GM12873 (cell line): ENCODE measurements around the gene PARP15.

Experiments
- CTCF ChIP-seq: IDR thresholded peaks from 2 replicates; pipeline ENCODE4 v1.5.1; 2012; ENCODE audit warnings: low read depth, mild to moderate bottlenecking, moderate library complexity, low read length, control low read depth; ENCODE audit not compliant: insufficient read depth; ENCODE audit errors: missing control alignments

Gene PARP15

GRCh38 chr3:122681284-122681973, 104.0 kb downstream of the PARP15 start:
- no peak for TF ChIP-seq CTCF

DNA sequence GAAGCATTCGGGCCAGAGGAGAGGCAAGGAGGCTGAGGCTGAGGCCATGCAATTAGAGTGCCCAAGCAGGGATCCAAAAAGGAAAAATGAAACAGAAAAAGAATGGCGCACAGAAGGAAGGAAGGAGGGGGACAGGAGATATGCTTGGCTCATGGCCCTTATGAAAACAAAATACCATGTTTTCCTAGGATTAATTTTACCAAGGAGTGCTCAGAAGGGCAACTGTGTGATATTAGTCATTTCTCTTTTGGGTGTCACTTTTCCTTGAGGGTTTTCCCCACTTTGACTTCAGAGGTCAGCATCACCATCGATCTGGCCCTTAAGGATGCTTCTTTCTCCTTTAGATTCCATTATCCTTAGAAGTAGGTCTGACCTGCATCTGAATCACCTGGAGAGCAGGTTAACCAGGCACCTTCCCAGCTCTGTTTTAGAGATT, 104.5 kb downstream of the PARP15 start:
- TF ChIP-seq CTCF: no peak

GRCh38 chr3:122687298-122687697, 109.8 kb downstream of the PARP15 start:
- no peak for TF ChIP-seq CTCF
